ENCODE results near the gene COL5A1.

The COL5A1 gene

GRCh38 chr9:134641173-134641989 is at the start of gene COL5A1:
COL5A1 (plus strand) TSS chr9:134641803; CDS start chr9:134642188, 385 bp downstream.
- DNase-seq (ENCODE audit: low spot score): no peak

GRCh38 chr9:134592018-134592818 is 49.4 kb upstream of the COL5A1 start:
- DNase-seq (ENCODE audit: low spot score): no peak

GRCh38 chr9:134592819-134593200 is 48.8 kb upstream of the COL5A1 start:
- no peak for DNase-seq (ENCODE audit: low spot score)

- no peak for DNase-seq (ENCODE audit: low spot score)
Observed at GRCh38 chr9:134593286-134594077, 48.1 kb upstream of the COL5A1 start.

- DNase-seq (ENCODE audit: low spot score): no peak
Observed at GRCh38 chr9:134594078-134594941, 47.3 kb upstream of the COL5A1 start.

GRCh38 chr9:134595014-134595413 is 46.6 kb upstream of the COL5A1 start:
- no peak for DNase-seq (ENCODE audit: low spot score)

- no peak for DNase-seq (ENCODE audit: low spot score)
Observed at GRCh38 chr9:134597041-134597913, 44.3 kb upstream of the COL5A1 start.

GRCh38 chr9:134597957-134598883 is 43.4 kb upstream of the COL5A1 start:
- DNase-seq (ENCODE audit: low spot score): no peak

- no peak for DNase-seq (ENCODE audit: low spot score)
Observed at GRCh38 chr9:134598884-134599245, 42.7 kb upstream of the COL5A1 start.

GRCh38 chr9:134600371-134600770 is 41.2 kb upstream of the COL5A1 start:
- DNase-seq (ENCODE audit: low spot score): no peak

- DNase-seq (ENCODE audit: low spot score): no peak
Observed at GRCh38 chr9:134600836-134601638, 40.6 kb upstream of the COL5A1 start.

GRCh38 chr9:134601764-134602163 is 39.8 kb upstream of the COL5A1 start:
- DNase-seq (ENCODE audit: low spot score): no peak

GRCh38 chr9:134602547-134603362 is 38.8 kb upstream of the COL5A1 start:
- DNase-seq (ENCODE audit: low spot score): no peak

- no peak for DNase-seq (ENCODE audit: low spot score)
Observed at GRCh38 chr9:134604834-134605233, 36.8 kb upstream of the COL5A1 start.

GRCh38 chr9:134605351-134605965 is 36.1 kb upstream of the COL5A1 start:
- DNase-seq (ENCODE audit: low spot score): no peak

- DNase-seq (ENCODE audit: low spot score): no peak
Observed at GRCh38 chr9:134605966-134606357, 35.6 kb upstream of the COL5A1 start.
